HG03378 (cell line): ENCODE data around the gene OR6M1.

Experiments used
- ATAC-seq: cut with Tn5 transposase; IDR thresholded peaks from one replicate; pipeline ENCODE4 v1.9.1; 2021; ENCODE audit warnings: mild to moderate bottlenecking, moderate library complexity; ENCODE audit not compliant: unreplicated experiment

OR6M1 gene

GRCh38 chr11:123806249-123806648 is at the start of gene OR6M1:
Gene OR6M1, minus strand, starts transcription at chr11:123806349. Its CDS starts 0 bp downstream, at chr11:123806349.
- no peak for ATAC-seq

GRCh38 chr11:123853038-123853437 is 46.9 kb upstream of the OR6M1 start:
- no peak for ATAC-seq

GRCh38 chr11:123852321-123852720 is 46.2 kb upstream of the OR6M1 start:
- no peak for ATAC-seq

- no peak for ATAC-seq
These were observed 45.0 kb upstream of the OR6M1 start for GRCh38 chr11:123851110-123851509.

- no peak for ATAC-seq
These were observed 35.0 kb upstream of the OR6M1 start for GRCh38 chr11:123841174-123841573.

- ATAC-seq: no peak
These were observed 33.0 kb upstream of the OR6M1 start for GRCh38 chr11:123839131-123839530.

- no peak for ATAC-seq
These were observed 32.5 kb upstream of the OR6M1 start for GRCh38 chr11:123838659-123839058.

- ATAC-seq: no peak
These were observed 32.0 kb upstream of the OR6M1 start for GRCh38 chr11:123838199-123838598.

GRCh38 chr11:123833095-123833494 is 26.9 kb upstream of the OR6M1 start:
- ATAC-seq: no peak

GRCh38 chr11:123829745-123830144 is 23.6 kb upstream of the OR6M1 start:
- no peak for ATAC-seq

- no peak for ATAC-seq
These were observed 16.4 kb upstream of the OR6M1 start for GRCh38 chr11:123822599-123822998.

GRCh38 chr11:123822032-123822431 is 15.9 kb upstream of the OR6M1 start:
- ATAC-seq: no peak

- no peak for ATAC-seq
These were observed 9.0 kb upstream of the OR6M1 start for GRCh38 chr11:123815122-123815521.

GRCh38 chr11:123801765-123802164 is 4.4 kb downstream of the OR6M1 start:
- no peak for ATAC-seq

GRCh38 chr11:123800036-123800435 is 6.1 kb downstream of the OR6M1 start:
- ATAC-seq: no peak

- no peak for ATAC-seq
These were observed 6.7 kb downstream of the OR6M1 start for GRCh38 chr11:123799438-123799837.

- no peak for ATAC-seq
These were observed 7.5 kb downstream of the OR6M1 start for GRCh38 chr11:123798513-123799252.

GRCh38 chr11:123798079-123798478 is 8.1 kb downstream of the OR6M1 start:
- ATAC-seq: no peak

- no peak for ATAC-seq
These were observed 8.6 kb downstream of the OR6M1 start for GRCh38 chr11:123797541-123797940.

GRCh38 chr11:123797114-123797513 is 9.0 kb downstream of the OR6M1 start:
- no peak for ATAC-seq

GRCh38 chr11:123796226-123796625 is 9.9 kb downstream of the OR6M1 start:
- ATAC-seq: no peak

- ATAC-seq: no peak
These were observed 22.6 kb downstream of the OR6M1 start for GRCh38 chr11:123783536-123783935.

GRCh38 chr11:123778511-123778910 is 27.6 kb downstream of the OR6M1 start:
- no peak for ATAC-seq
